Right renal cortex interstitium (tissue), 3 donors: ENCODE data around the gene GABRG3. TPM values are rescaled to one million over a fixed set of nuclear protein-coding genes. Genes with fewer than 3 reads are reported as not detected.

Experiments used
- polyA plus RNA-seq, 3 donors: library from polyadenylated mRNA; unstranded; fragments of 120-200 nt; gene quantifications; one replicate each; pipeline ENCODE4 v1.2.1, GENCODE V29; 2013; ENCODE audit not compliant: insufficient read length in 3 of 3

GABRG3 gene
- polyA plus RNA-seq, 3 donors: 0.96 to 2.4 (median 2.2) TPM

Other genes with a start within 250 kb of the GABRG3 start
- gene GABRB3, start 198.1 kb upstream of the GABRG3 start, polyA plus RNA-seq: 1 to 10 TPM; 5.1 to 9.1 (median 6.5) TPM
- gene GABRA5, start 104.1 kb upstream of the GABRG3 start, polyA plus RNA-seq: under 1 TPM; 0.11 to 0.40 (median 0.26) TPM